ENCODE measurements around the gene GPR146.

DNA sequence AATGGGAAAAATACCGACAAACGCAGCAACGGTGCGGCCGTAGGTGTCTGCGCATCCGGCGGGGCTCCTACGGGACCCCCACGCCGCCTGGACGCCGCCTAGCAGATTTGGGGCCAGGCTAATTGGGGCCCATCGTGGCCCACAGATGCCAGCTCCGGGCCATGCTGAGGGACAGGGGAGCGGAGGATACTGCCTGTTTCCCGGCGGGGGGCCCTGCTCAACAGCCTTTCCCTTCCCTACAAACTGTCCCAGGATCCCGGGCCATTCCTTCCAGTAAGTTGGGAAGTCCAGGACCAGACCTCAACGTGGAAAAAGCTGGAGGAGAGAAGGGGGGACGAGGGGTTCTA is 21.9 kb downstream of the GPR146 start:
- TF ChIP-seq, protein P1, sequence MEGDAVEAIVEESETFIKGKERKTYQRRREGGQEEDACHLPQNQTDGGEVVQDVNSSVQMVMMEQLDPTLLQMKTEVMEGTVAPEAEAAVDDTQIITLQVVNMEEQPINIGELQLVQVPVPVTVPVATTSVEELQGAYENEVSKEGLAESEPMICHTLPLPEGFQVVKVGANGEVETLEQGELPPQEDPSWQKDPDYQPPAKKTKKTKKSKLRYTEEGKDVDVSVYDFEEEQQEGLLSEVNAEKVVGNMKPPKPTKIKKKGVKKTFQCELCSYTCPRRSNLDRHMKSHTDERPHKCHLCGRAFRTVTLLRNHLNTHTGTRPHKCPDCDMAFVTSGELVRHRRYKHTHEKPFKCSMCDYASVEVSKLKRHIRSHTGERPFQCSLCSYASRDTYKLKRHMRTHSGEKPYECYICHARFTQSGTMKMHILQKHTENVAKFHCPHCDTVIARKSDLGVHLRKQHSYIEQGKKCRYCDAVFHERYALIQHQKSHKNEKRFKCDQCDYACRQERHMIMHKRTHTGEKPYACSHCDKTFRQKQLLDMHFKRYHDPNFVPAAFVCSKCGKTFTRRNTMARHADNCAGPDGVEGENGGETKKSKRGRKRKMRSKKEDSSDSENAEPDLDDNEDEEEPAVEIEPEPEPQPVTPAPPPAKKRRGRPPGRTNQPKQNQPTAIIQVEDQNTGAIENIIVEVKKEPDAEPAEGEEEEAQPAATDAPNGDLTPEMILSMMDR (conservative IDR thresholded peaks at IDR 0.05 in 1 of 2, IDR thresholded peaks at IDR 0.05 in 1 of 2; ENCODE audit: low read depth in 1 of 2, low read length in 2 of 2): no peak
- TF ChIP-seq EZH2 (IDR thresholded peaks at IDR 0.05; ENCODE audit: low read length, missing control alignments): no peak
